PC-9 (cell line): ENCODE results near the gene GSG1. TPM values are rescaled to one million over a fixed set of nuclear protein-coding genes. Genes with fewer than 3 reads are reported as not detected.
"Not testable (repeated sequence)": the region's sequence is repeated elsewhere in the genome, so short reads cannot be mapped to it uniquely, and the experiment has no call there.

Experiments
- BruUV-seq: library from RNA; stranded (reverse); fragments of 400-500 nt; replicated peaks from 2 replicates; lab custom pipeline; 2021; lab: Mats Ljungman, UMichigan
- CTCF ChIA-PET: fragments of 300-600 bp; sonication (Branson Sonifier 250); formaldehyde crosslinking; loops from one replicate; lab custom pipeline; 2022; ENCODE audit warnings: antibody characterized with exemption; lab: Charles Lee
- POLR2A ChIA-PET: fragments of 300-600 bp; sonication (Branson Sonifier 250); formaldehyde crosslinking; loops from one replicate; lab custom pipeline; 2022; ENCODE audit warnings: antibody characterized with exemption; ENCODE audit not compliant: unreplicated experiment; lab: Charles Lee
- DNase-seq, 2 experiments: peaks; one replicate each; pipeline versions ENCODE4 v3.0.0 to v3.0.0-alpha.2; 2015 to 2022; ENCODE audit warnings: mixed read lengths in 1 of 2
- H2AFZ ChIP-seq: fragments of 200-600 bp; sonication (generic); 2 replicates; pipeline ENCODE4 v1.8.1; 2017; ENCODE audit warnings: antibody characterized with exemption
- H3F3A ChIP-seq: fragments of 200-600 bp; sonication (generic); 2 replicates; pipeline ENCODE4 v1.8.1; 2017; ENCODE audit warnings: antibody characterized with exemption, mild to moderate bottlenecking, low read depth; ENCODE audit not compliant: insufficient read depth
- H3K27ac ChIP-seq: fragments of 200-600 bp; sonication (generic); 2 replicates; pipeline ENCODE4 v1.6.1; 2016; ENCODE audit warnings: mixed run types
- H3K27me3 ChIP-seq: fragments of 200-600 bp; sonication (generic); 2 replicates; pipeline ENCODE4 v1.6.1; 2016; ENCODE audit warnings: low read depth, mixed run types; ENCODE audit not compliant: insufficient read depth
- H3K36me3 ChIP-seq: fragments of 200-600 bp; sonication (generic); 2 replicates; pipeline ENCODE4 v1.6.1; 2016; ENCODE audit warnings: low read depth, mixed run types
- H3K4me1 ChIP-seq: fragments of 200-600 bp; sonication (generic); replicated peaks from 2 replicates; pipeline ENCODE4 v1.6.1; 2016; ENCODE audit warnings: mixed run types; ENCODE audit not compliant: insufficient read depth
- H3K4me2 ChIP-seq: fragments of 200-600 bp; sonication (generic); 2 replicates; pipeline ENCODE4 v1.6.1; 2017; ENCODE audit warnings: mixed run types
- H3K4me3 ChIP-seq: fragments of 200-600 bp; sonication (generic); 2 replicates; pipeline ENCODE4 v1.6.1; 2016; ENCODE audit warnings: mixed run types
- H3K79me2 ChIP-seq: fragments of 200-600 bp; sonication (generic); 2 replicates; pipeline ENCODE4 v1.6.1; 2017; ENCODE audit warnings: low read depth, mixed run types
- H3K9me2 ChIP-seq: fragments of 200-600 bp; sonication (generic); 2 replicates; pipeline ENCODE4 v1.8.1; 2017; ENCODE audit warnings: mild to moderate bottlenecking; ENCODE audit not compliant: insufficient read depth
- H3K9me3 ChIP-seq: fragments of 200-600 bp; sonication (generic); 2 replicates; pipeline ENCODE4 v1.8.1; 2016; ENCODE audit warnings: low read depth; ENCODE audit not compliant: insufficient read depth
- H4K20me1 ChIP-seq: fragments of 200-600 bp; sonication (generic); 2 replicates; pipeline ENCODE4 v1.8.1; 2017; ENCODE audit not compliant: insufficient read depth
- EZH2 ChIP-seq: fragments of 200-600 bp; sonication (generic); IDR thresholded peaks from 2 replicates; pipeline ENCODE4 v1.8.0; 2017; ENCODE audit warnings: antibody characterized with exemption, low read depth
- intact Hi-C: fragments of 100-400 bp; cut with micrococcal nuclease; formaldehyde crosslinking; loops from one replicate; pipeline ENCODE4 v1.10.0; 2022; ENCODE audit not compliant: unreplicated experiment
- total RNA-seq: library from RNA; stranded (reverse); gene quantifications from 2 replicates; pipeline ENCODE4 v1.2.3, GENCODE V29; 2021
- TF ChIP-seq, protein P1 (sequence below): fragments of 200-600 bp; sonication (generic); conservative IDR thresholded peaks from 2 replicates; pipeline ENCODE4 v1.6.1; 2017; ENCODE audit warnings: mixed run types, antibody characterized with exemption, mild to moderate bottlenecking, moderate library complexity

Gene GSG1
- total RNA-seq, 1 experiment from 2014 or later, result 0.41 TPM

DNA sequence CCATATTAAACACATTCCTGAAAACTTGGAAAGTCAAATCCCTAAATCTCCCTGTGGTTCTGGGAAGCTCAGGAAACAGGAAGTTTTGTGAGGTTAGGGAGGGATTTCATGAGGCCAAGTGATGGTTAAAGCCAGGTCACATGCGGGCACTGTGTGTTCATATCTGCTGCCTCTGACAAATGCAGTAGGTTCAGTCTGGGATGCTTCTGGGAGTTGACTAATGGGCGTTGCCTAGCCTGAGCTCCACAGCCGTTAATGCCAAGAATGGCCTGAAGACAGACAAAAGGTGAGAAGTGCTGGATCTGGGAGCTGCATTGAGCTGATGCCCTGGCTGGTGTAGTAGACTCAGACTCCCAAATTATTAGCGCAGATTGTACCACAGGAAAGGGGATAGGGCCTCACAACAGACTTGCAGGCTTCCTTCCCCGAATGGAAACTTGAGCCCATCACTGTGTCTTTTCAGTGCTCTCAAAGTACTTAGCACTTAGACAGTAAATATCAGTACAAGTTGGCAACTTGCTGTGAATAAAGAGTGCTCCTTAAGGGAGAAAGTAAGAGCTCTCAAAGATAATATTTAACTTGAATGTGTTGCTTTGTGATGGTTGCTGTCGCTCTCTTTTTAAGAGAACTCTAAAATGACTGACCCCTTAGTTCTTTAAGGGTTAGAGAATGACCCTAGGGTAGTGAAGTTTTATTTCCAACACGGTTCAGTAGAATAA, 17.3 kb downstream of the GSG1 start:
- Histone ChIP-seq H3F3A (peaks cover 2% of the 10 kb centered on the region; the same call in 1 of the 2 replicates), H3K9me2 (no peaks in the 10 kb centered on the region), H3K27me3 (no peaks in the 10 kb centered on the region), H3K9me3 (no peaks in the 10 kb centered on the region), H3K36me3 (no peaks in the 10 kb centered on the region), H3K79me2 (no peaks in the 10 kb centered on the region), H3K4me2 (no peak overlapping the region), H2AFZ (no peak overlapping the region), H3K4me3 (no peak overlapping the region), H3K27ac (no peak overlapping the region), H4K20me1 (no peaks in the 10 kb centered on the region), H3K4me1 (peaks cover 6% of the 10 kb centered on the region)
- ChIA-PET CTCF (no interaction called here), POLR2A (no interaction called here)
- no TSS peak for BruUV-seq
- TF ChIP-seq, protein P1, sequence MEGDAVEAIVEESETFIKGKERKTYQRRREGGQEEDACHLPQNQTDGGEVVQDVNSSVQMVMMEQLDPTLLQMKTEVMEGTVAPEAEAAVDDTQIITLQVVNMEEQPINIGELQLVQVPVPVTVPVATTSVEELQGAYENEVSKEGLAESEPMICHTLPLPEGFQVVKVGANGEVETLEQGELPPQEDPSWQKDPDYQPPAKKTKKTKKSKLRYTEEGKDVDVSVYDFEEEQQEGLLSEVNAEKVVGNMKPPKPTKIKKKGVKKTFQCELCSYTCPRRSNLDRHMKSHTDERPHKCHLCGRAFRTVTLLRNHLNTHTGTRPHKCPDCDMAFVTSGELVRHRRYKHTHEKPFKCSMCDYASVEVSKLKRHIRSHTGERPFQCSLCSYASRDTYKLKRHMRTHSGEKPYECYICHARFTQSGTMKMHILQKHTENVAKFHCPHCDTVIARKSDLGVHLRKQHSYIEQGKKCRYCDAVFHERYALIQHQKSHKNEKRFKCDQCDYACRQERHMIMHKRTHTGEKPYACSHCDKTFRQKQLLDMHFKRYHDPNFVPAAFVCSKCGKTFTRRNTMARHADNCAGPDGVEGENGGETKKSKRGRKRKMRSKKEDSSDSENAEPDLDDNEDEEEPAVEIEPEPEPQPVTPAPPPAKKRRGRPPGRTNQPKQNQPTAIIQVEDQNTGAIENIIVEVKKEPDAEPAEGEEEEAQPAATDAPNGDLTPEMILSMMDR, result no peak
- no peak for TF ChIP-seq EZH2
- intact Hi-C loops, result no loop called here
- DNase-seq, result no peak

DNA sequence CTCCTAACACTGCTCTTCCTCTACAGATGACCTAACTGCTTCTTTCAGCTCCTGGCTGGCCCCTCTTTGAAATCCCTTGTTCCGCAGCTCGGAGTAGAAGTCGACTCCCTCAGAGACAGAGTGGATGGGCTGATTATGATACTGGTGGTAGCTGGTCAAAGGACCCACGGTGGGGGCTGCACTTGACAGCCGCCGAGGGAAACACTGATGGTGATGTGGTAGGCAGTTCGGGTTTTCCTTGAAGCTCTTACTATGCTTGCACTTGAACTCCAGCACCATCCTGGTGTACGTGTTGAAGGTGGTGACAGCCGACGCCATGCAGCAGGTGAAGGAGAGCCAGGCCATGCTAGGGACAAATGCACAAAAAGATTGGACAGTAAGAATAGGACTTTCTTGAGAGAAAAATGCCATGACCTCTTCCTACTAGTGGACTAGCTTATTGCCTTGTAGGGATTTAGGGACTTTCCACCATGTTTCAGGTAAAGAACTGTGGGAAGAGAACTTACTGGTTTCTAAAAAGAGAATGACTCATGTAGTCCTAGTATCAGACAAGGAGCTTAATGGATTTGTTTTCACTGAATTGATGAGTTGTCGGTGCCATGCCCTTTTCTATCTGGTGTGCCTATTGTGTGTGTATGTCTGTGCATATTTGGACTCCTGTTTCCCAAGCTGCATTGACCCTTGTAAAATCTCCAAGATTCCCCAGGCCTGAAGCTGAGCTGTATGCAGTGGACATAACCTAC, 18.4 kb downstream of the GSG1 start:
- no TSS peak for BruUV-seq
- Histone ChIP-seq H3K27ac (no peak overlapping the region), H3K4me3 (no peak overlapping the region), H3F3A (no peaks in the 10 kb centered on the region), H3K4me2 (no peak overlapping the region), H4K20me1 (no peaks in the 10 kb centered on the region), H3K79me2 (no peaks in the 10 kb centered on the region), H2AFZ (no peak overlapping the region), H3K9me2 (no peaks in the 10 kb centered on the region), H3K4me1 (no peaks in the 10 kb centered on the region), H3K9me3 (no peaks in the 10 kb centered on the region), H3K36me3 (no peaks in the 10 kb centered on the region), H3K27me3 (no peaks in the 10 kb centered on the region)
- intact Hi-C loops, result no loop called here
- ChIA-PET CTCF (no interaction called here), POLR2A (no interaction called here)
- no peak for DNase-seq
- TF ChIP-seq, protein P1, result no peak
- no peak for TF ChIP-seq EZH2

DNA sequence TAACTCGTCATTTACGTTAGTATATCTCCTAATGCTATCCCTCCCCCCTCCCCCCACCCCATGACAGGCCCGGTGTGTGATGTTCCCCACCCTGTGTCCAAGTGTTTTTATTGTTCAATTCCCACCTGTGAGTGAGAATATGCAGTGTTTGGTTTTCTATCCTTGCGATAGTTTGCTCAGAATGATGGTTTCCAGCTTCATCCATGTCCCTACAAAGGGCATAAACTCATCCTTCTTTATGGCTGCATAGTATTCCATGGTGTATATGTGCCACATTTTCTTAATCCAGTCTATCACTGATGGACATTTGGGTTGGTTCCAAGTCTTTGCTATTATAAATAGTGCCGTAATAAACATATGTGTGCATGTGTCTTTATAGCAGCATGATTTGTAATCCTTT, 19.8 kb downstream of the GSG1 start:
- POLR2A ChIA-PET, BruUV-seq, CTCF ChIA-PET, intact Hi-C loops, H3K4me1 ChIP-seq, H3K27ac ChIP-seq, H3K27me3 ChIP-seq, H3K4me2 ChIP-seq, H3K79me2 ChIP-seq, H3F3A ChIP-seq, H3K9me2 ChIP-seq, H3K4me3 ChIP-seq, H2AFZ ChIP-seq, H3K9me3 ChIP-seq, H3K36me3 ChIP-seq, DNase-seq, H4K20me1 ChIP-seq: not testable (repeated sequence)
